GM20000 (cell line): ENCODE results near the gene NCK2.

Experiments
- DNase-seq: peaks from one replicate; pipeline ENCODE4 v3.0.0; 2012; ENCODE audit warnings: low spot score
- CTCF ChIP-seq: IDR thresholded peaks from 2 replicates; pipeline ENCODE4 v1.5.1; 2012; ENCODE audit warnings: mild to moderate bottlenecking, control low read depth; ENCODE audit errors: extremely low read depth, missing control alignments

Gene NCK2

GRCh38 chr2:105924932-105925331, 180.2 kb downstream of the NCK2 start:
- DNase-seq, result no peak
- TF ChIP-seq CTCF, result no peak

GRCh38 chr2:105925390-105925789, 180.7 kb downstream of the NCK2 start:
- TF ChIP-seq CTCF, result no peak

GRCh38 chr2:105926960-105927678, 182.4 kb downstream of the NCK2 start:
- no peak for TF ChIP-seq CTCF
- DNase-seq, result no peak

More at GRCh38 chr2:105925390-105925789, 180.7 kb downstream of the NCK2 start:
- no peak for DNase-seq

- TF ChIP-seq CTCF, result no peak
- DNase-seq, result no peak
These were observed 183.4 kb downstream of the NCK2 start for GRCh38 chr2:105928086-105928485.

GRCh38 chr2:105928563-105928962, 183.9 kb downstream of the NCK2 start:
- DNase-seq, result no peak
- no peak for TF ChIP-seq CTCF

- no peak for DNase-seq
- no peak for TF ChIP-seq CTCF
These were observed 184.8 kb downstream of the NCK2 start for GRCh38 chr2:105929516-105929915.

- no peak for TF ChIP-seq CTCF
- no peak for DNase-seq
These were observed 187.9 kb downstream of the NCK2 start for GRCh38 chr2:105932582-105932981.
